ENCODE data around the gene KRT38. TPM values are rescaled to one million over a fixed set of nuclear protein-coding genes. Genes with fewer than 3 reads are reported as not detected.

The KRT38 gene
- total RNA-seq, 1 experiment from 2014 or later = not detected

DNA sequence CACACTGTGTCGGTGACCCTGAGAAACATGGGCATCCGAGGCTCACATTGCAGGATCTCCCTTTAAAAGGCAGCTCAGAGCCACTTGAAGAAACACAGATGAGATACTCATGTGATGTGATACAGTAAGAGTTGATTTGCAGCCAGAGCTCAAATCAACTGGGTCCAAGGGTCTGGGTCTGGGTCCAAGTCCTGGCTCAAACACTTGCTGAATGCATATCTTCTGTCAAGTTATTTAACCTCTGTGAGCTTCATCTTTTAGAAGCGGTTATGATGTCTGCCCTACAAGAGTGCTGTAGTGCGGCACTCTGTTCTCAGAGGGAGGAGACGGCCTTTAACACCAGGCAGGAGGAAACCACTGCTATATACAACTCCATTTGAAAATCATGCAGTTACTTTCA is 6.4 kb downstream of the KRT38 start:
- no peak overlapping the region for H2BK20ac ChIP-seq (ENCODE audit: low read depth, low read length, poor library complexity, severe bottlenecking)
- DNase-seq = no peak
- no peak overlapping the region for H2BK12ac ChIP-seq (ENCODE audit: insufficient read length, low read depth, low read length)
- no peak overlapping the region for H2AK5ac ChIP-seq (ENCODE audit: insufficient read length, low read length)
- no CpG with 5 or more reads among the region's 5 CpGs for WGBS (ENCODE audit: extremely low coverage, insufficient read length, low lambda C conversion rate)
- no peak overlapping the region for H3K56ac ChIP-seq (ENCODE audit: insufficient read length, low read depth, low read length)
- H2AFZ ChIP-seq (ENCODE audit: low read length) = no peak overlapping the region
- H3K4me1 ChIP-seq (ENCODE audit: insufficient read depth, low read length) = no peaks in the 10 kb centered on the region
- no peaks in the 10 kb centered on the region for H3K27me3 ChIP-seq (ENCODE audit: insufficient read depth, low read length)
- no peak overlapping the region for H3T11ph ChIP-seq (ENCODE audit: low read length)
- no peak overlapping the region for H3K4me2 ChIP-seq (ENCODE audit: insufficient read depth, insufficient read length, low read length)
- no peak overlapping the region for H3K18ac ChIP-seq (ENCODE audit: insufficient read length, low read depth, low read length)
- H3K4ac ChIP-seq (ENCODE audit: low read depth, low read length) = no peak overlapping the region
- Mint-ChIP-seq H3K4me1 (0 out of 4 replicates have a peak, but pooled peaks cover 0 to 2% of the 10 kb centered on the region in 2 experiments), H3K4me3 (no peak overlapping the region), H3K9me3 (no peaks in the 10 kb centered on the region), H3K27ac (no peak overlapping the region), H3K36me3 (ENCODE audit: insufficient read depth in 1 of 3, low read depth in 3 of 3) (no peaks in the 10 kb centered on the region), H3K27me3 (ENCODE audit: low read depth) (peaks cover 3% of the 10 kb centered on the region)
- H3K27ac ChIP-seq (ENCODE audit: insufficient read length, low read depth, low read length) = no peak overlapping the region
- no peak overlapping the region for H4K5ac ChIP-seq (ENCODE audit: insufficient read length, low read depth, low read length)
- H4K20me1 ChIP-seq (ENCODE audit: control insufficient read depth, insufficient read depth, insufficient read length) = no peaks in the 10 kb centered on the region
- TF ChIP-seq, protein P1, sequence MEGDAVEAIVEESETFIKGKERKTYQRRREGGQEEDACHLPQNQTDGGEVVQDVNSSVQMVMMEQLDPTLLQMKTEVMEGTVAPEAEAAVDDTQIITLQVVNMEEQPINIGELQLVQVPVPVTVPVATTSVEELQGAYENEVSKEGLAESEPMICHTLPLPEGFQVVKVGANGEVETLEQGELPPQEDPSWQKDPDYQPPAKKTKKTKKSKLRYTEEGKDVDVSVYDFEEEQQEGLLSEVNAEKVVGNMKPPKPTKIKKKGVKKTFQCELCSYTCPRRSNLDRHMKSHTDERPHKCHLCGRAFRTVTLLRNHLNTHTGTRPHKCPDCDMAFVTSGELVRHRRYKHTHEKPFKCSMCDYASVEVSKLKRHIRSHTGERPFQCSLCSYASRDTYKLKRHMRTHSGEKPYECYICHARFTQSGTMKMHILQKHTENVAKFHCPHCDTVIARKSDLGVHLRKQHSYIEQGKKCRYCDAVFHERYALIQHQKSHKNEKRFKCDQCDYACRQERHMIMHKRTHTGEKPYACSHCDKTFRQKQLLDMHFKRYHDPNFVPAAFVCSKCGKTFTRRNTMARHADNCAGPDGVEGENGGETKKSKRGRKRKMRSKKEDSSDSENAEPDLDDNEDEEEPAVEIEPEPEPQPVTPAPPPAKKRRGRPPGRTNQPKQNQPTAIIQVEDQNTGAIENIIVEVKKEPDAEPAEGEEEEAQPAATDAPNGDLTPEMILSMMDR (conservative IDR thresholded peaks at IDR 0.05) = no peak
- no peak overlapping the region for H3K14ac ChIP-seq (ENCODE audit: insufficient read depth, low read length)
- H3K9ac ChIP-seq (ENCODE audit: extremely low read depth, insufficient read length, low read length) = no peak overlapping the region
- no peak overlapping the region for H4K8ac ChIP-seq (replicated peaks; ENCODE audit: insufficient read length, low read depth, low read length)
- H2BK15ac ChIP-seq (ENCODE audit: low read depth, low read length) = no peak overlapping the region
- H2BK120ac ChIP-seq (ENCODE audit: low read depth, low read length, poor library complexity, severe bottlenecking) = no peak overlapping the region
- H3K23me2 ChIP-seq (ENCODE audit: insufficient read length, low read depth, low read length, poor library complexity, severe bottlenecking) = no peaks in the 10 kb centered on the region
- H3K79me1 ChIP-seq (ENCODE audit: insufficient read depth, low read depth, low read length, poor library complexity, severe bottlenecking) = no peaks in the 10 kb centered on the region
- H3K79me2 ChIP-seq (ENCODE audit: insufficient read depth, low read length) = no peaks in the 10 kb centered on the region
- H2BK5ac ChIP-seq (ENCODE audit: insufficient read length, low read length) = no peak overlapping the region
- H3K9me3 ChIP-seq (ENCODE audit: control insufficient read depth, low read depth, low read length) = no peaks in the 10 kb centered on the region
- no peak overlapping the region for H4K91ac ChIP-seq (ENCODE audit: insufficient read length, low read depth, low read length)
- no peak overlapping the region for H3K23ac ChIP-seq (ENCODE audit: insufficient read length, low read depth, low read length)

Measured in H9 (cell line).